GM19193 (cell line): ENCODE measurements around the gene BABAM1.

ENCODE experiments used
- POLR2A ChIP-seq: IDR thresholded peaks from 4 replicates; pipeline ENCODE4 v1.6.1; 2011; ENCODE audit not compliant: insufficient read depth, insufficient read length; ENCODE audit errors: extremely low read depth

The BABAM1 gene

DNA sequence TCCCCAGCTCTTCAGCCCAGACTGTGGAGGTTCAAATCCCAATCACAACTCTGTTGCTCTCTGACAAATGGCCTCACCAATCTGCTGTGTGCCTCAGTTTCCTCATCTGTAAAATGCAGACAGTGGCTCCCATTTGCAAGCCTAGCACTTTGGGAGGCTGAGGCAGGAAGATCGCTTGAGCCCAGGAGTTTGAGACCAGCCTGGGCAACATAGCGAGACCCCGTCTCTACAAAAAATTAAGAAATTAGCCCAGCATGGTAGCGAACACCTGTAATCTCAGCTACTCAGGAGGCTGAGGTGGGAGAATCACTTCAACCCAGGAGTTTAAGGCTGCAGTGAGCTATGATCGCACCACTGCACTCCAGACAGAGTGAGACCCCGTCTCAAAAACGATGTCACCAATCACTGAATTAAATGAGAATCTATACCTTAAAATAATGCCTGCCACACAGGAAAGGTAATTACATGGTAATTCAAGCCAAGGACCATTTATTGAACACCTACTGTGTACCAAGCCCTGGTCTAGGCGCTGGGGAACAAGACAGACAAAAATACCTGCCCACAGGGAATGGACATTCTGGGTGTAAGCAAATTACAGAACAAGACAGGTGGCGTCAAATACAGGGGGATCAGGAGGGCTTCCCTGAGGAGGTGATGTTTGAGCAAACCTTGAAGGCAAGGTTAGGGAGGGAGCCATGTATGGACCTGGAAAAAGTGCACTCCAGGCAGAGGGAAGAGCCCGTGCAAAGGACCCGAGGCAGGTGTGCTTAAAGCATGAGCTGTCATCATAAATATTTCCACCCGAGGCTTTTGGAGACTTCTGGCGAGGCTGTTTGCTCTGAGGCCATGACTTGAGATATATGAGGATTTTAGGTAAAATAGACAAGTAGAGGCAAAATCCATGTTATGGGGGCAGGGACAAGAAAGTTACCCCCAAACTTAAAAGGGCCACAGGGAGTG, 29.2 kb upstream of the BABAM1 start:
- TF ChIP-seq POLR2A: no peak

DNA sequence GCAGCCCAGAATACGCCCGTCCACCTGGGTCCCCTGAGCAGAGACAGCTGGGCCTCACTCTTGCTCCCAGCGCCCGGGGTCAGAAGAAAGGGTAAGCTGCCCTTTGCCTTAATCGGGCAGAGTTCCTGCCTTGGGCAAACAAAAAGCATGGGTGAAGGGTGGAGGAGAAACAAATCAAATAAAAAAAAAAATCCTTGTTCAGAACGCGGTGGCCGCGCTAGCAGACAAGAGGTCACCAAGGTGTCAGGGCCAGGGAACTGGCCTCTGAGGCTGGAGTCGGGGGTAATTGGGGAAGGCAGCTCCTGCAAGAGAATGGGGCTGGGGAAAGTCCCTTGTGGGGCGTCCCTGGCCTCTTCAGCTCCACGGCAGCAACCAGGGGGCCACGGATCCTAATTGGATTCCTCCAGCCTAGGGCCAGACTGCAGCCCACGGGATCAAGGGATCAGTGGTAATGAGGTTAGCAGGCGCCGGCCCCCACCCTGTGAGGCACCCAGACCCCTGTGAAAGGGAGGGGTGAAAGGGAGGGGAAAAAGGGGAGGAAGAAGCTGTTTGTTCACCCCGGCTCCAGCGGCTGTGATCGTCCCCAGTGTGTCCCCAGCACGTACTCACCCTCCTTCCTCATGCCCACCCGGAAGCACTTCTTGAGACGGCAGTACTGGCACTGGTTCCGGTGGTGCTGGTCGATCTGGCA, 27.0 kb upstream of the BABAM1 start:
- no peak for TF ChIP-seq POLR2A

DNA sequence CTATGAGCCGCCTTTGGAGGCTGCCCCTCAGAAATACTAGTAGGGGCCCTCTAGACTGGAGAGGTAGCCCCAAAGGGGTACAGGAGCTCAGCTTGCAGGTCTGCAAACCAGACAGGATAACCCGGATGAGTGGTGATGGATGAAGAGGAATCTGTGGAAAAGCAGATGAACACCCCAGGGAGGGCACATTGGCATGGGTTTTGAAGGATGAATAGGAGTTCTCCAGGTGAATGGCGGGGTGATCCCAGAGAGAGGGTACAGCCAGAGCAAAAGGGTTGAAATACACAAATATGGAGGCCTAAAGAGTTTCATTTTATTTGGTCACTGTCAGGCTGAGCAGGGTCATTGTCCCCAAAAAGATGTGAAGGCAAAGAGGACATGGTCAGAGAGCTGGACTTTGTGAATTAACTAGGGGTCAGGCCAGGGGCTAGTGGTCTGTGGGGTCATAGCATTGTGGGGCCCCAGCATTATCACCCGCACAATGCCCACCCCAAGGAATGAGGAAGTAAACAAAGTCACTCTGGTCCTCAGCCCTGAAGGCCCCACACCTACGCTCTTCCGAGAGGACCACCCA, 26.3 kb upstream of the BABAM1 start:
- no peak for TF ChIP-seq POLR2A

DNA sequence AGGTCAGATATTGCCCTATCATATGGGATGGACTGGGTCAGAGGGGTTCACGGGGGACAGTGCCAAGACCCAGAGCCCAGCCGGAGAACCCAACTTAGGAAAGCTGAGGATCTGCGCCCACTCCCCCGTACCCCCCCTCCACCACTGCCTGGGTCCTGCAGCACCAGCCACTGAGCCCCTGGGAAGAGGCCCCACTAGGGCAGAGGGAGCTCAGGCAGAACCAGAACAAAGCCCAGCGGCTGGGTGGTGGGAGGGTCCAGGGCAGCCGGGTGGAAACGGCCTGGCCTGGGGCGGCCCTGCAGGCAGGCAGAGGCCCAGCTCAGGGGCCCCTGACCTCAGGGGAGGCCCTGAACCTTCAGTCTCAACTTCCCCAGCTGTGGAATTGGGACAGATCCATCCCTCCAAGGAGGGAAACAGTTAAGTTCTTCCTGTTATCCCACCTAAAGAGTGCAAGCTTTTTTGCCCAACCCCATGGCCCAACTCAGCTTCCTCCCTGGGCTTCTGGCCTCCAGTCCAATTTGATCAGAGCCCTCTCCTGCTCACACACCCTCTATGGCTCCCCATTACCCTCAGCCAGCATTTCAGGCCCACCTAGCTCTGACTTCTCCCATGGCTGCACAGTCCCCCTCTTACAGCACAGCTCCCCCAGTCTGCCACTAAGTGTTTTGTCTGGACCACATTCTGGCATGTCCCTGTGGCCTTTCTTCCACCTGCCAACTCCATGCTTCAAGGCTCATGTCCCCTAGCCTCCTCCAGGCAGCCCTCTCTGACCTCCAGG, 24.6 kb upstream of the BABAM1 start:
- no peak for TF ChIP-seq POLR2A

DNA sequence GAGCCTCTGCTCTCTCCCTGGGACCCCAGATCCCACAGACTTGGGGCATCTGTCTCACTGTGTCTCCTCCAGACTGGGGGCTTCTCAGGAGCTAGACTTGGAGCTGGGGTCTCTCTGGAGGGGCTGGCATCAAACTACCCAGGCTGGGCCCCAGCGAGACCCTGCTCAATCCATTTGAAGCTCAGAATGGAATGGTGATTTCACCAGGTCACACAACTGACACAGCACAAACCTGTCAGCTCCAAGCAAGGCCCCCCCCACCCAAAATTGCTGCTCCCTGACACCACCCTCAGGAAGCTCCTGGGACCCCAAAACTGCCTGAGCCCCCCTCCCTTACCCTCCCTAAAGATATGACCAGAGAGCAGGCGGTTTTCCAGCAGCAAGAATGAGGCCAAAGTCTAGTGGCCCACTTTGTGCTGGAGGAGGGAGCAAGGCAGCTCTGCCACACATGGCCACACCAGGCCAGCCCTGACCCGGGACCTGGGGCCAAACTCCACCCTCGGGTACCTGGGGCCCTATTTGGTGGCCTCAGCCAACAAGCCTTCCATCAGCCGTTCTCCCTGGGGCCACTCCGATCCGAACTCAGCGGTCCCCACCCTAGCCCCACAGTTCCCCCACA, 23.9 kb upstream of the BABAM1 start:
- no peak for TF ChIP-seq POLR2A

DNA sequence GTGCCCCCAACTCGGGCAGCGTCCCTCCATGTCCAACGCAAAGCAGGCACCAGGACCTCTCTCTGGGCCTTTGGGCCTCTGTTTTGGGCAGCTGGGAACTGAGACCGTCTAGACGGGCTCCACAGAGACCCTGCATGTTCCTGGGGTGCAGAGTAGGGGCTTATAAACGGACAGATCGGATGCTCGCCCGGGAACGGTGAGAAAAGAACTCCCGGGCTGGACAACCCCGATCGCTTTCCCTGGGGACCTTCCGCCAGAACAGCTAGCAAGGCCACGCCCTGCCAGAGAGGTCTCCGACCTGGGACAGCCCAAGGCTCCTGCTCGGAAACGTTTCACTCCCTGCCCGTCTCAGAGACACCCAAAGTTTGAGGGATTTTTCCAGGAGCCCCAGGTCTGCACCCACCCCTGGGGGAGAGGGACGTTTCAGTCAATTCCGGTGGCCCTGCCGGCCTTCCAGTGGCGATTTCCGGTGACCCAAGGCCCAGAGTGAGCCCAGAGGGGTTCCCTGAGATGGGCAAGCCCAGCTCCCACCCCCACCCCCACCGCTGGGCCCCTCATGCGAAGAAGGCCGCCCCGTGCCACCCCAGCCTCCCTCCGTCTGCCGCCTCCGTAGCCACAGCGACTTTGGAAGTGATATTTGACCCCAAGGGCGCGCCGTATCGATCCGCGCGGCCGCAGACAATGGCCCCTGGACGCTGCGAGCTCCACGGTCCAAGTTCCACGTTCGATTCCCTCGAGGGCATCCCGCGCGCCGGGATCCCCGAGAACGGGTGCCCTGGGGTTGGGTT, 23.2 kb upstream of the BABAM1 start:
- TF ChIP-seq POLR2A: no peak

DNA sequence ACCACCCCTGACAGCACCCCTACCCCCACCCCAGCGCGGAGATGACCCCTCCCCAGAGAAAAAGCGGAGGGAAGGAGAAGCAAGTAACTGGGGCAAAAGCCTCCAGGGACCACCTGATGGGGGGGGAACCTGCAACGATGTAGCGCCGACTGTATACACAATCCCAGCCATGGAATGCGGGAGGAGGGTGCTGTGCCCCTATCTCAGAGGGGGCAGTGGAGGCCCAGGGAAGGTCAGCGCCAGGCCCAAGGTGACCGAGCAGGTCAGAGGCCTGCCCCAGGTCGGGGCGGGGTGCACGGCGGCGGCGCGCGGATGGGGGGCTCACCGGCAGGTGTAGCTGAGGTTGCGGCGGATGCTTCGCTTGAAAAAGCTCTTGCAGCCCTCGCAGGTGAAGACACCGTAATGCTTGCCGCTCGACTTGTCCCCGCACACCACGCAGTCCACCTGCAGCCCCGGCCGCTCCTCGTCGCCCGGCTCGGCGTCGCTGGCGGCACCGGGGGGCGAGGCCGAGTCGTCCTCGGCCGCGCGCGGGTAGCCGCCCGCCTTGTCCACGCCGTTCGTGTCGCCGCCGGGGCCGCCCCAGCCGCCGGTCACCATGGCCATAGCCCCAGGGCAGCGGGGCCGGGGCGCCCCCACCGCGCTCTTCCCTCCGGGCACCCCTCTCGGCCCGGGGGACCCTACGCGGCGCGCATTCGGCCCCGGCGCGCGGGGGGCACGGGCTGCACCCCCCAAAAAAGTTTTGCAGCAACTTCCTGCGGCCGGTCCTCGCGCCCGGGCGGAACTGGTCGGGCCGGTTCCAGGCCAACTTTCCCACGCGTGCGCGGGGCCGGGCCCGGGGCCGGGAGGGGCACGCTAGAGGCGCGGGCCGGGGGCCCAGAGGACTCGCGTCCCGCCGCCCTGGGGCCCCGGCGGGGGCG, 22.4 kb upstream of the BABAM1 start:
- no peak for TF ChIP-seq POLR2A

DNA sequence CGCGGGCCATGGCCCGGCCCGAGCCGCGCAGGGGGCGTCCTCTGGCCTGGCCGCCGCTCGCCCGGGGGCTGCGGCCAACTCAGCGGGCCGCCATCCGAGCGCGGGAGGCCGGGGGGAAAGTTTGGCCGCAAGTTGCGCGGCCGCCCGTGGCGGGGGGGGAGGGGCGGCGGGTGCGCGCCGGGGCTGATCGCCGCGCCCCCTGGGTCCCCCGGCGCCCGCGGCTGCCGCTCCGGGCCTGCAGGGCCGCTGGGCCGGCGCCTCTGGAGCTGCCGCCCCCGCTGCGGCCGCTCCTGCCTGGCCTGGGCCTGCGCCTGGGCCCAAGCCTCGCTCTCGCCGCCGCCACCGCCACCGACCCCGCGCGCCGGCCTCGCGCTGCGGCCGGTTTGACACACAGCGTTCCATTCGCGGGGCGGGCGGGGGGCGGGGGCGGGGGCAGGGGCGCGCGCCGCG, 21.7 kb upstream of the BABAM1 start, which contains the start of gene NR2F6:
NR2F6 (minus strand) TSS at position 385 of the 450 bp plus-strand sequence. CDS start 699 bp downstream, outside the sequence.
- TF ChIP-seq POLR2A: peak; percentile 46

DNA sequence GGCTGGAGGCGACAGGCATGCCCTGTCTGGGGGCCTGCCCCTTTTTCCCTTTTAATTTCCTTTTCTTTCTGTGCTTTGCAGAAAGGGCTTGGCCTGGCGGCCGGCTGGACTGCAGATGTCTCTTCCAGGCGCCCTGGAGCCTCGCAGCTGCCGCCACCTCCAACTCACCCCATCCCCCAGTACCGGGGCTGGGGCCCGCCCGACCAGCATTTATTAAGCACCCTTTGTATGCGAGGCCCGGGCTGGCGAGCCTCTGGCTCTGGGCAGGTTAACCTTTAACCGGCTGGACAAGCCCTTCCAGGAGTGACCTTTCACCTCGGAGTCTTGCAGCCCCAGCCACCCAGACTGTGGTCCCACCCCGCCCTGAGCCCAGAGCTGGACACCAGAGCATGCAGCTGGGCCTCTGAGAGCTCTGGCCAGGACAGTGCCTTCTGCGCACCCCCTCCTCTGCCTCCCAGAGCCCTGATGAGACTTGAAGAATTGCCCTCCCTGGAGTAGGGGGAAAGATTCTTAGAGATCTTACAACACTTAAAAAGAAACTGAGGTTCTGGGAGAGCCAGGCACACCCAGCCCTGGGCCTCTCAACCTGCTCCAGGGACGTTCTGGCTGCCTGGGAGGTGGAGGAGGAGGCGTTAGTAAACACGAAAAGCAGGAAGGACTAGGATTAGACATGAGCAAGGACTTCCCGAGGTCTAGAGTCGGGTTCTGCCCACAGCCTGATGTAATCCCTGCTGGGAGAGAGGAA, 20.4 kb upstream of the BABAM1 start:
- no peak for TF ChIP-seq POLR2A

DNA sequence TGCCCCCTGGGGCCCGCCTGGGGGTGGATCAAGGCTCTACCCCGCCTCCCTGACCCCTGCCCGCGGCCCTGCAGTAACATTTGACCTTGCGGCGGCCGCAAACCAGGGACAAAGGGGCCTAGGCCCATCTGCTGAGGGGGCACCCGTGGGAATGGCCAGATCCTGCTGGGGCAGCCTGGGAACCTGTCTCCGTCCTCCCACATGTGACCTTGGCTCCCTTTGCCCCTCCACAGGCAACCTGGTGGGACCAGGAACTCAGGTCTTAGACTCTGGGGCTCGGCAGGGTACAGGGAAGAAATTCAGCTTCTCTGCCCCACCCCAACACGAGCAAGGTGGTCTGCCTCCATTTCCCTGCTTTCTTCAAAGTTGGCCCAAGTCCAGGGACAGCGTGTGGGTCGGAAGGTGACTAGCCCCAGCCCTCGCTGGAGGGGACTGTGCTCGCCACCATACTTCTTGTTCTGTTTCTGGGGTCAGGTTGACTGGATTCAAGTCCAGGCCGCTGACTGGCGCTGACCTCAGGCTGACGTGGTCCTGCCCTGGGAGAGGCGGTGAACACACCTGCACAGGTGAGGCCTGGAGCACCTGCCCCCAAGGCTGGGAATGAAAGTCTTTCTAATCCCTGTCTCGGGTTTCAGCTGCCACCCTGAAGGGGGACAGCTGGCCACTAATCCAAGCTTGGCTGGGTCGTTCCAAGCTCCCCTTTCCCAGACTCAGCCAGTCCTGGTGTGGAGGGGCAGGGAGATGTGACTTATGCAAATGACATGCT, 19.0 kb upstream of the BABAM1 start:
- TF ChIP-seq POLR2A: no peak

DNA sequence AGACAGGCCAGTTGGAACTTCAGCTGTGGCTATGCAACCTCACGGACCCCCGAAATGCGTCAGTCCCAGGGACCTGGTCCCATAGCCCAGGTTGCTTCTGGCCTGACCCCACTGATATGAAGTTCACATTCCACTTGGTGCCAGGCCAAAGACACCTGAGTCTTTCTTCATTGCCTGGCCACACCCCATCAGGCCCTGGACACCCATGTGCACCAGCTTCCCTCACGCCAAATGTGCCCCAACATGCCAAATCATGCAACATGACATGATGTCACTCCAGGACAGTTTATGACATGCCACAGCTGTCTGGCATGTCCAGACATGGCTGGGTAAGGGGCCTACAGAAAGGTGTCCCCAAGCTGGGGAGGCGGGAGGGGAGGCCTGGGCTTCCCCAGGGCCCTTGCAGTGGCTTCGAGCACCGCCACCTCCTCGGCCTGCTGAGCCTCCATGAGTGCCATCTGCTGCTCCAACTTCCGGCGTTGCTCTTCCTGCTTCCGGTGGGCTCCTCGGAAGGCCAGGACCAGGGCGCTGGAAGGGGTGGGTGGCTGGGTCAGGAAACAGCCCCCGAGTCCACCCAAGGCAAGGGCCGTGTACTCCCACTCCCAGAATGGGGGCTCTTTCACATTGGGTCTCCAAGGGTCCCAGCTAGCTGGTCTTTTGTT, 17.2 kb upstream of the BABAM1 start:
- no peak for TF ChIP-seq POLR2A

DNA sequence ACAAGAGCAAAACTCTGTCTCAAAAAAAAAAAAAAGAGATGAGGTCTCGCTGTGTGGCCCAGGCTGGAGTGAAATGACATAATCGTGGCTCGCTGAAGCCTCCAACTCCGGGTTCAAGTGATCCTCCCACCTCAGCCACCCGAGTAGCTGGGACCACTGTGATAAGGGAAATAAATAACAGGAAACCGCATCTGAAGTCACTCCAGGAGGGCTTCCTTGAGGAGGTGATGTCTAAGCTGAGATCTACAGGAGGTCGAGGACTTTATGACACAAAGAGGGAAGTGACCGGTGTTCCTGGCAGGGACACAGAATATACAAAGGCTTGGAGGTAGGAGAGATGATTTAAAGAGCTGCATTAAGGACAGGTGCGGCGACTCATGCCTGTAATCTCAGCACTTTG, 12.6 kb upstream of the BABAM1 start:
- no peak for TF ChIP-seq POLR2A
